Liver (tissue), 3 donors: ENCODE measurements around the gene UBE2M.

Experiments
- CTCF ChIP-seq: fragments of 150-350 bp; IDR thresholded peaks from 2 replicates; pipeline ENCODE4 v1.5.1; 2017; ENCODE audit warnings: improper control_type of control experiment, low read depth, low read length; ENCODE audit not compliant: missing input control
- FOXA1 ChIP-seq: IDR thresholded peaks from 2 replicates; pipeline ENCODE4 v1.6.1; 2016; ENCODE audit warnings: antibody characterized with exemption
- FOXA2 ChIP-seq: IDR thresholded peaks from 2 replicates; pipeline ENCODE4 v1.6.1; 2016; ENCODE audit warnings: antibody characterized with exemption
- GABPA ChIP-seq, 2 donors: IDR thresholded peaks in 1 of 2; conservative IDR thresholded peaks in 1 of 2; 2 replicates each; pipeline ENCODE4 v1.6.1; 2016; ENCODE audit warnings: antibody characterized with exemption in 2 of 2, mild to moderate bottlenecking in 1 of 2, moderate library complexity in 1 of 2
- RAD21 ChIP-seq, 2 donors: IDR thresholded peaks; 2 replicates each; pipeline ENCODE4 v1.6.1; 2016; ENCODE audit warnings: antibody characterized with exemption in 2 of 2, mild to moderate bottlenecking in 2 of 2
- REST ChIP-seq: IDR thresholded peaks from 2 replicates; pipeline ENCODE4 v1.6.1; 2016; ENCODE audit warnings: antibody characterized with exemption, mild to moderate bottlenecking
- SP1 ChIP-seq: IDR thresholded peaks from 2 replicates; pipeline ENCODE4 v1.6.1; 2018; ENCODE audit warnings: antibody characterized with exemption, mild to moderate bottlenecking
- TAF1 ChIP-seq: conservative IDR thresholded peaks from 2 replicates; pipeline ENCODE4 v1.6.1; 2016; ENCODE audit warnings: antibody characterized with exemption, mild to moderate bottlenecking
- YY1 ChIP-seq: IDR thresholded peaks from 2 replicates; pipeline ENCODE4 v1.6.1; 2016; ENCODE audit warnings: antibody characterized with exemption, mild to moderate bottlenecking
- donor health status: healthy.
- donor health status: healthy.

GRCh38 chr19:58557221-58558065 lies 968 bp downstream of the UBE2M start:
- TF ChIP-seq CTCF (no peak), REST (no peak), GABPA (IDR thresholded peaks at IDR 0.05 in 1 of 2, conservative IDR thresholded peaks at IDR 0.05 in 1 of 2) (no peak), FOXA2 (no peak), FOXA1 (no peak), TAF1 (no peak), YY1 (no peak), RAD21 (IDR thresholded peaks at IDR 0.05) (no peak), SP1 (no peak)
